ENCODE data around the gene DPEP2. TPM values are rescaled to one million over a fixed set of nuclear protein-coding genes. Genes with fewer than 3 reads are reported as not detected.

The DPEP2 gene
- total RNA-seq, 1 experiment from 2014 or later, result not detected

DNA sequence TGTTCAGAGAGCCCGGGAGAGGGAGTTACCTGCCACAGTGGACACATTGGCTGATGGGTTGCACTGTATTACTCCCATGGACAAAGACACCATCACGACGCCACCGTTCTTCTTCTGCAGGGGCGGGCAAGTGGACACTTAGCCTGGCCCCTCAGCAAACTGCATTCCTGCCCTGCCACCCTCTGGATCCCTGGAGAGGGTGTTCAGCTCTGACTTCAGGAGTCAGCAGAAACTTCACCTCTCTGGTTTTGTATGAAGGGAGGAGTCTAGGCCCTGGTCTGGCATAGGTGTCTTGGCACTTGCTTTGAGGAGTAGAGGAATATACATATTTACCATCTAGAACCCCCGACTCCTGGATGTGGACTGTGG is 9.3 kb downstream of the DPEP2 start:
- Histone ChIP-seq H3K4me3 (replicated peaks in 1 of 2; ENCODE audit: low read depth in 1 of 2, low read length in 2 of 2) (no peak overlapping the region), H3K36me3 (ENCODE audit: control insufficient read depth in 1 of 2, insufficient read depth in 2 of 2, low read length in 2 of 2) (no peaks in the 10 kb centered on the region), H3K9me2 (ENCODE audit: insufficient read depth) (no peaks in the 10 kb centered on the region), H3K79me2 (ENCODE audit: insufficient read depth, low read length) (no peaks in the 10 kb centered on the region), H3K4me2 (ENCODE audit: low read length) (no peak overlapping the region), H3K9me3 (ENCODE audit: control insufficient read depth in 1 of 2, insufficient read depth in 1 of 2, low read depth in 1 of 2, low read length in 2 of 2) (no peaks in the 10 kb centered on the region), H4K20me1 (ENCODE audit: insufficient read depth) (no peaks in the 10 kb centered on the region), H3K27ac (ENCODE audit: low read depth, low read length) (no peak overlapping the region), H2AFZ (ENCODE audit: low read depth, low read length, poor library complexity, severe bottlenecking) (no peak overlapping the region), H3K27me3 (ENCODE audit: insufficient read depth, low read length) (no peaks in the 10 kb centered on the region), H3K4me1 (ENCODE audit: control insufficient read depth in 1 of 2, insufficient read depth in 2 of 2, low read length in 2 of 2) (peaks cover 5 to 13% of the 10 kb centered on the region in 2 experiments; a peak in 3 of 4 replicates), H3K9ac (ENCODE audit: low read length) (no peak overlapping the region)
- DNase-seq (ENCODE audit: low read depth, low spot score) (no peak), ATAC-seq (no peak)
- intact Hi-C loops (cut with micrococcal nuclease), result no loop called here
- ChIA-PET RAD21 (ENCODE audit: low non-redundant PET in 1 of 2, low total read pairs in 2 of 2, uncharacterized antibody in 2 of 2, unreplicated experiment in 2 of 2) (no interaction called here), CTCF (no interaction called here), POLR2A (no interaction called here)
- no TSS peak for BruUV-seq (replicated peaks)
- TF ChIP-seq JUND (IDR thresholded peaks at IDR 0.05) (no peak), EGR1 (IDR thresholded peaks at IDR 0.05; ENCODE audit: low read depth) (no peak), RAD21 (IDR thresholded peaks at IDR 0.05; ENCODE audit: low read depth) (no peak), POLR2A (IDR thresholded peaks at IDR 0.05; ENCODE audit: borderline replicate concordance, extremely low read depth, insufficient read depth, insufficient read length) (no peak), SIN3A (IDR thresholded peaks at IDR 0.05; ENCODE audit: low read depth) (no peak), TCF7L2 (IDR thresholded peaks at IDR 0.05; ENCODE audit: borderline replicate concordance, extremely low read depth, insufficient read depth, insufficient read length) (no peak), CEBPB (IDR thresholded peaks at IDR 0.05; ENCODE audit: low read depth) (no peak), ZNF274 (IDR thresholded peaks at IDR 0.05; ENCODE audit: low read depth, low read length) (no peak)
- TF ChIP-seq, protein P1, sequence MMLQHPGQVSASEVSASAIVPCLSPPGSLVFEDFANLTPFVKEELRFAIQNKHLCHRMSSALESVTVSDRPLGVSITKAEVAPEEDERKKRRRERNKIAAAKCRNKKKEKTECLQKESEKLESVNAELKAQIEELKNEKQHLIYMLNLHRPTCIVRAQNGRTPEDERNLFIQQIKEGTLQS (IDR thresholded peaks at IDR 0.05), result no peak
- TF ChIP-seq, protein P2, sequence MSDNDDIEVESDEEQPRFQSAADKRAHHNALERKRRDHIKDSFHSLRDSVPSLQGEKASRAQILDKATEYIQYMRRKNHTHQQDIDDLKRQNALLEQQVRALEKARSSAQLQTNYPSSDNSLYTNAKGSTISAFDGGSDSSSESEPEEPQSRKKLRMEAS (IDR thresholded peaks at IDR 0.05), result no peak
- TF ChIP-seq, protein P3, sequence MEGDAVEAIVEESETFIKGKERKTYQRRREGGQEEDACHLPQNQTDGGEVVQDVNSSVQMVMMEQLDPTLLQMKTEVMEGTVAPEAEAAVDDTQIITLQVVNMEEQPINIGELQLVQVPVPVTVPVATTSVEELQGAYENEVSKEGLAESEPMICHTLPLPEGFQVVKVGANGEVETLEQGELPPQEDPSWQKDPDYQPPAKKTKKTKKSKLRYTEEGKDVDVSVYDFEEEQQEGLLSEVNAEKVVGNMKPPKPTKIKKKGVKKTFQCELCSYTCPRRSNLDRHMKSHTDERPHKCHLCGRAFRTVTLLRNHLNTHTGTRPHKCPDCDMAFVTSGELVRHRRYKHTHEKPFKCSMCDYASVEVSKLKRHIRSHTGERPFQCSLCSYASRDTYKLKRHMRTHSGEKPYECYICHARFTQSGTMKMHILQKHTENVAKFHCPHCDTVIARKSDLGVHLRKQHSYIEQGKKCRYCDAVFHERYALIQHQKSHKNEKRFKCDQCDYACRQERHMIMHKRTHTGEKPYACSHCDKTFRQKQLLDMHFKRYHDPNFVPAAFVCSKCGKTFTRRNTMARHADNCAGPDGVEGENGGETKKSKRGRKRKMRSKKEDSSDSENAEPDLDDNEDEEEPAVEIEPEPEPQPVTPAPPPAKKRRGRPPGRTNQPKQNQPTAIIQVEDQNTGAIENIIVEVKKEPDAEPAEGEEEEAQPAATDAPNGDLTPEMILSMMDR (IDR thresholded peaks at IDR 0.05 in 2 of 3, conservative IDR thresholded peaks at IDR 0.05 in 1 of 3; ENCODE audit: borderline replicate concordance in 1 of 3, insufficient read depth in 1 of 3, low read depth in 2 of 3, low read length in 2 of 3), result no peak
